D721Med (cell line): ENCODE data around the gene ZNF580.

Experiments
- DNase-seq: peaks from one replicate; pipeline ENCODE4 v3.0.0; 2011; ENCODE audit warnings: low spot score; ENCODE audit not compliant: insufficient read length
- FAIRE-seq: peaks from 2 replicates; lab custom pipeline; 2011; peaks lifted over from hg19 to GRCh38; lab: Jason Lieb, UNC
- TF ChIP-seq, protein P1 (sequence below): IDR thresholded peaks from 2 replicates; pipeline ENCODE4 v1.5.1; 2012; ENCODE audit warnings: mild to moderate bottlenecking, control low read depth; ENCODE audit not compliant: insufficient read depth; ENCODE audit errors: missing control alignments

ZNF580 gene

DNA sequence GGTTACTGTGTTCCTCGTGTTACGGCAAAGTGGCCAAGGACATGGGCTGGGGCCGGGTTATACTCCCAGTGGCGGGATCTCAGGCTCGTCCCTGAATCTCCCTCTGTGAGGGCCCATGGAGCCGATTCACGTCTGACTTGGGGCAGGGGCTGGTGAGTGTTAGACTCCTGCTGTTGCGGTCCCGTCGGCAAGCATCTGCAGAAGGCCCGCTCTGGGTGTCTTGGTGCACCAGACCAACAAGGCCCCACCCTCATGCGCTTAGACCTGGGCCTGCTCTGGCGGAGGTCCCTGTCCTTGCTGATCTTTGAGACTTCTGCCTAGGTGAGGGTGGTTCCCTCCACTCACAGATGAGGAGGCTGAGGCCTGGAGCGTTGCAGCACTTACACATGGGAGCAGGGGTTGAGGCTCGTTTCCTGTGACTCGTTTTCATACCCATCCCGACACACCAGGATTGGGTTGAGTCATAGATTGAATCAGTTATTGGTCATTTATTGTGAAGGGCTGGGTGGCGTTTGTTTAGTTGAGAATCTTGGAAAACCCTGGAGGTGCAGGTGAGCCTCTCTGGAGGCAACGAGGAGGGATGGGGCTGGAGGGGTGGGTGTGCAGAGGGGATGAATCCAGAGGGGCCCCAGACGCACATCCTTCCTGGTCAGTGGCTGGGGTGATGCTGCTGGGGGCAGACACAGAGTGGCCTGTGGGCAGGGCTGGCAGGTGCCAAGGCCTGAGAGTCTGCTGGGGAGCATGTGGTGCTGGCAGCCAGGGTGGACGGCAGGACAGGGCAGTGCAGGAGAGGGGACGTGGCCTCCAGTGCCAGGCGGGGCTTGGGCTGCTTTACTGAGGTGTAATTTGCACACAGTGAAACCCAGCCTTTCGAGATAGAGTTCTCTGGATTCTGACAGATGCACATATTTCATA lies 38.8 kb downstream of the ZNF580 start:
- no peak for DNase-seq
- TF ChIP-seq, protein P1, sequence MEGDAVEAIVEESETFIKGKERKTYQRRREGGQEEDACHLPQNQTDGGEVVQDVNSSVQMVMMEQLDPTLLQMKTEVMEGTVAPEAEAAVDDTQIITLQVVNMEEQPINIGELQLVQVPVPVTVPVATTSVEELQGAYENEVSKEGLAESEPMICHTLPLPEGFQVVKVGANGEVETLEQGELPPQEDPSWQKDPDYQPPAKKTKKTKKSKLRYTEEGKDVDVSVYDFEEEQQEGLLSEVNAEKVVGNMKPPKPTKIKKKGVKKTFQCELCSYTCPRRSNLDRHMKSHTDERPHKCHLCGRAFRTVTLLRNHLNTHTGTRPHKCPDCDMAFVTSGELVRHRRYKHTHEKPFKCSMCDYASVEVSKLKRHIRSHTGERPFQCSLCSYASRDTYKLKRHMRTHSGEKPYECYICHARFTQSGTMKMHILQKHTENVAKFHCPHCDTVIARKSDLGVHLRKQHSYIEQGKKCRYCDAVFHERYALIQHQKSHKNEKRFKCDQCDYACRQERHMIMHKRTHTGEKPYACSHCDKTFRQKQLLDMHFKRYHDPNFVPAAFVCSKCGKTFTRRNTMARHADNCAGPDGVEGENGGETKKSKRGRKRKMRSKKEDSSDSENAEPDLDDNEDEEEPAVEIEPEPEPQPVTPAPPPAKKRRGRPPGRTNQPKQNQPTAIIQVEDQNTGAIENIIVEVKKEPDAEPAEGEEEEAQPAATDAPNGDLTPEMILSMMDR: no peak
- FAIRE-seq: no peak

DNA sequence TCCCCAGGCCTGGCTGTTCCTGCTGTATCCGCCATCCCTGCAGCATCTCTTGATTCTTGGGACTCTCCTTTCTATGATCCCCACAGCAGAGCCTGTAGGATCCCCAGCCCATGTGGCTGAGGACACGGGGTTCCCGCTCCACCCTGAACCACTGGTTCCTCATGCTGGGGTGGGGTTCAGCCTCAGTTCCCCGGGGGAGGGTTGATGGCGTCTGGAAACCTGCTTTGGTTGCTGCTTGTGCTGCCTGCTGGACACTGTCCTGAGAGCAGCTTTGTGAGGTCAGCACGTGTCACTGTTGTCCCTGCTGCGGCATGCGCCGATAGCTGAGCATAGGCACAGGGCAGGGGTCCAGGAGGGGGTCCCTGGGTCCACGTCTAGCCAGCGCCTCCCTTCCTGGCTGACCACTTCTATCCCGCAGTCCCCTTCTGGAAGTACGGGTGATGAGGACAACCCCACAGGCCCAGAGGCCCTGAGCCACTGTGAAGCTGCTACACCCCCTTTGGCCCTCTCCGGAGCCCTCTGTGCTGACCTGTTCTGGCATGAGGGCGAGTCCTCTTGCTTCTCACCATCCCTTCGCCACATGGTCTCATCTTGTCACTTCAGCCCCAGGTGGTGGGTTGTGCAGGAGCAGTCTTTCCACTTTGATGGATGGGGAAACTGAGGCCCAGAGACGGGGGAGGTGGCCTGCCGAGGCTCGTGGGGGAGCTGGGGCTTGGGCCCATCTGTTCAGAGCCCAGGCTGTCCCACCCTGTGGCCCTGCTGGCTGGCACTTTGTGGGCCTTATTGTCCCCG lies 39.7 kb downstream of the ZNF580 start:
- FAIRE-seq: no peak
- TF ChIP-seq, protein P1: no peak
- no peak for DNase-seq

DNA sequence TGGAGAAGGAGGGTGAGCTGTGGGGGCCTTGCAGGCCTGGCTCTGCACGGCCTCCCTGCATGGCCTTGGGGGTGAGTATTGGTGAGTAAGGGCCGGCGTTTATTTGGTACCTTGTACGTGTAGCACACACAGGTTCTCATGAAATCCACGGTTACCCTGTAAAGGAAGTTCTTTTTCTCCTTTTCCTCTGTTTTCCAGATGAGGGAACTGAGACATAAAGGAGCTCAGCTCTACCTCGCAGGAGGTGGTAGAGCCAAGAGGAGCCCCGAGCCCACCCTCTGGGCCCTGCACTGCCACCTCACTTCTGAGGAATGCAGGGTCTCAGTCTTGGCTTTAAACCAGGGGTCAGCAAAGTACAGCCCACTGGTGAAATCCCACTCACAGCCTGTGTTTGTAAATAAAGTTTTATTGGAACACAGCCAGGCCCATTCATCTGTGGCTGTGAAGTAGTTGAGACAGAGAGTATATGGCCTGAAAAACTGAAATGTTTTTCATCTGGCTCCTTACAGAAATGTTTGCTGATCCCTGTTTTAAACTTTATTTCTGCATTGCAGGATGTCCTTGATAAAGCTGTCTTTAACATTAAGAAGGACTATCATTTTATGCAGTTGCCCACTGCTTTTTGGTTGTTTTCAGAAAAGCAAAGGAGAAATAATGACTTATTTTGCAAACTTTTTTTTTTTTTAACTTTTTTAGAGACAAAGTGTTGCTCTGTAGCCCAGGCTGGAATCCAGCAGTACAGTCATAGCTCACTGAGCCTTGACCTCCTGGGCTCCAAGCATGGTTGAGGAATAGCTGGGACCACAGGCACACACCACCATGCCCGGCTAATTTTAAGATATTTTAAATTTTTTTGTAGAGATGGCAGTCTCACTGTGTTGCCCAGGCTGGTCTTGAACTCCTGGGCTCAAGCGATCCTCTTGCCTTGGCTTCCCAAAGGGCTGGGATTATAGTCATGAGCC lies 40.6 kb downstream of the ZNF580 start:
- FAIRE-seq: no peak
- DNase-seq: no peak
- TF ChIP-seq, protein P1: no peak

DNA sequence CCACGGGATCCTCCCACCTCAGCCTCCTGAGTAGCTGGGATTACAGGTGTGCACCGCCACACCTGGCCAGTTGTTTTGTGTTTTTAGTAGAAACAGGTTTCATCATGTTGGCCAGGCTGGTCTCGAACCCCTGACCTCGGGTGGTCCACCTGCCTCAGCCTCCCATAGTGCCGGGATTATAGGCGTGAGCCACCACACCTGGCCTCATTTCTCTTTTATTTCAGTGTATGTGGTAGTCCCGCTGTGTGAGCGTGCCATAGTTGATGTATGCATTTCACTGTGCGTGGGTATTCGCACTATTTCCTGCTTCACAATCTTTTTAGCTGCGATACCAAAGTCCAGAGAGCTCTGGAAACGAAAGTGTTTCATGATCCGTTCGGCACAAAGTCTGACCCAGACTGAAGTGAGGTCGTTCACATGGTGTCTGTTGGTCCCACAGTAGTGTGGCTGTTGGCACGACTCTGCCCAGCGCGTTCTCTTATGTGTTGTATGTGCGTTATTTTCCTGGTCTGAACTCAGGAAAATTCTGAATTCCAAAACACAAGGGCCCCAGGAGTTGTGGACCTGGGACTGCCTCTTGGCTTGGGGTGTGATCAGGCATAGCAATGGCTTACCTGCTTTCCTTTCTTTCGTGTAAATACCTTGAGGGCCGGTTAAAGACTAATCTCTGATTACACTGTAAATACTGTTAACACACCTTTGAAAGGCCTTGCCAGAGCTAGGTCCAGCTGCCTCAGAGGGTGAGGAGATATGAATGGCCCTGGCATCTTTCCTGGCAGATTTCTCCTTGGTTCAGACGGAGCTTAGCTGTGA lies 42.9 kb downstream of the ZNF580 start:
- FAIRE-seq (no peak), DNase-seq (no peak)
- TF ChIP-seq, protein P1: no peak

GRCh38 chr19:55684946-55685681 lies 44.3 kb downstream of the ZNF580 start:
- DNase-seq (no peak), FAIRE-seq (no peak)
- TF ChIP-seq, protein P1: no peak
